HG03575 (cell line): ENCODE data around the gene ABCB8.

ENCODE experiments used
- ATAC-seq: cut with Tn5 transposase; IDR thresholded peaks from one replicate; pipeline ENCODE4 v1.9.1; 2021; ENCODE audit not compliant: unreplicated experiment, insufficient number of reproducible peaks, low FRiP score; ENCODE audit errors: extremely low read depth

ABCB8 gene

GRCh38 chr7:151088856-151089699 lies 60.8 kb downstream of the ABCB8 start:
- no peak for ATAC-seq

- no peak for ATAC-seq
Measured at GRCh38 chr7:151089893-151090730, 61.9 kb downstream of the ABCB8 start.

- ATAC-seq, result no peak
Measured at GRCh38 chr7:151091003-151091402, 62.8 kb downstream of the ABCB8 start.

- no peak for ATAC-seq
Measured at GRCh38 chr7:151091431-151091830, 63.2 kb downstream of the ABCB8 start.

GRCh38 chr7:151091988-151092387 lies 63.7 kb downstream of the ABCB8 start:
- ATAC-seq, result no peak

GRCh38 chr7:151093748-151094147 lies 65.5 kb downstream of the ABCB8 start:
- ATAC-seq, result no peak

- no peak for ATAC-seq
Measured at GRCh38 chr7:151094675-151095074, 66.4 kb downstream of the ABCB8 start.

GRCh38 chr7:151095123-151095797 lies 67.0 kb downstream of the ABCB8 start:
- ATAC-seq, result no peak

GRCh38 chr7:151095828-151096475 lies 67.7 kb downstream of the ABCB8 start:
- no peak for ATAC-seq
